Smooth muscle cell (in vitro differentiated cells): ENCODE measurements around the gene P2RY6. TPM values are rescaled to one million over a fixed set of nuclear protein-coding genes. Genes with fewer than 3 reads are reported as not detected.

Source experiments
- DNase-seq: peaks from one replicate; lab custom pipeline; 2025; ENCODE audit not compliant: unreplicated experiment; lab: John Stamatoyannopoulos, UW
- H2AFZ ChIP-seq: fragments of 200-600 bp; sonication (generic); 2 replicates; pipeline ENCODE4 v1.6.0; 2016; ENCODE audit warnings: antibody characterized with exemption, low read depth, mild to moderate bottlenecking
- H3F3A ChIP-seq: fragments of 200-600 bp; sonication (generic); 2 replicates; pipeline ENCODE4 v1.6.0; 2017; ENCODE audit warnings: antibody characterized with exemption, low read depth
- H3K27ac ChIP-seq: fragments of 200-600 bp; sonication (generic); 2 replicates; pipeline ENCODE4 v1.5.1; 2016; ENCODE audit warnings: low read depth, mild to moderate bottlenecking
- H3K27me3 ChIP-seq: fragments of 200-600 bp; sonication (generic); 2 replicates; pipeline ENCODE4 v1.6.1; 2016; ENCODE audit warnings: low read depth, mild to moderate bottlenecking
- H3K36me3 ChIP-seq: fragments of 200-600 bp; sonication (generic); 2 replicates; pipeline ENCODE4 v1.5.1; 2016; ENCODE audit warnings: low read depth
- H3K4me1 ChIP-seq: fragments of 200-600 bp; sonication (generic); 2 replicates; pipeline ENCODE4 v1.5.1; 2016; ENCODE audit warnings: low read depth
- H3K4me2 ChIP-seq: fragments of 200-600 bp; sonication (generic); 2 replicates; pipeline ENCODE4 v1.6.0; 2016; ENCODE audit warnings: mild to moderate bottlenecking
- H3K4me3 ChIP-seq: fragments of 200-600 bp; sonication (generic); 2 replicates; pipeline ENCODE4 v1.5.1; 2016; ENCODE audit warnings: mild to moderate bottlenecking
- H3K79me2 ChIP-seq: fragments of 200-600 bp; sonication (generic); 2 replicates; pipeline ENCODE4 v1.6.0; 2016; ENCODE audit warnings: low read depth, mild to moderate bottlenecking
- H3K9ac ChIP-seq: fragments of 200-600 bp; sonication (generic); 2 replicates; pipeline ENCODE4 v1.6.0; 2016; ENCODE audit warnings: low read depth
- H3K9me3 ChIP-seq: fragments of 200-600 bp; sonication (generic); replicated peaks from 2 replicates; pipeline ENCODE4 v1.5.1; 2016; ENCODE audit warnings: low read depth
- H4K20me1 ChIP-seq: fragments of 200-600 bp; sonication (generic); 2 replicates; pipeline ENCODE4 v1.6.0; 2016; ENCODE audit warnings: low read depth
- CTCF ChIP-seq: fragments of 200-600 bp; sonication (generic); IDR thresholded peaks from 2 replicates; pipeline ENCODE4 v1.5.1; 2017; ENCODE audit warnings: borderline replicate concordance, mild to moderate bottlenecking, antibody characterized with exemption; ENCODE audit not compliant: insufficient read depth, poor library complexity, severe bottlenecking
- WGBS: methylation state at CpG from one replicate; pipeline ENCODE4 v1.1.7; 2016; ENCODE audit warnings: low lambda C conversion rate; 5-methylcytosine and 5-hydroxymethylcytosine counted together
- polyA plus RNA-seq: library from polyadenylated mRNA; unstranded; fragments of >200 nt; fragmentation: Nextera tagmentation; extraction: Ambion mirVana; gene quantifications from 2 replicates; pipeline ENCODE4 v1.2.1, GENCODE V29; 2016
- total RNA-seq: library from RNA; depleted of rRNA; stranded (reverse); fragments of >200 nt; gene quantifications from 2 replicates; pipeline ENCODE4 v1.2.3, GENCODE V29; 2014

P2RY6 gene
- total and polyA plus RNA-seq, 2 experiments from 2014 or later: 3.7 to 13.8 TPM

GRCh38 chr11:73345481-73346160, 73.5 kb downstream of the P2RY6 start:
- no peak for TF ChIP-seq CTCF
- no peak for DNase-seq
- no peaks in the 10 kb centered on the region for H3F3A ChIP-seq
- no peak overlapping the region for H3K9ac ChIP-seq
- peaks cover 54% of the 10 kb centered on the region for H3K79me2 ChIP-seq
- no peak overlapping the region for H3K4me2 ChIP-seq
- peaks cover 98% of the 10 kb centered on the region for H4K20me1 ChIP-seq
- H2AFZ ChIP-seq: no peak overlapping the region
- no peaks in the 10 kb centered on the region for H3K36me3 ChIP-seq
- H3K9me3 ChIP-seq: no peaks in the 10 kb centered on the region
- WGBS: 99% methylated on average over 5 of the region's 5 CpGs
- no peaks in the 10 kb centered on the region for H3K27me3 ChIP-seq
- no peak overlapping the region for H3K4me3 ChIP-seq
- H3K4me1 ChIP-seq: no peaks in the 10 kb centered on the region
- no peak overlapping the region for H3K27ac ChIP-seq

GRCh38 chr11:73346186-73346935, 74.2 kb downstream of the P2RY6 start:
- Histone ChIP-seq H3K27ac (no peak overlapping the region), H3F3A (no peaks in the 10 kb centered on the region), H4K20me1 (peaks cover 96% of the 10 kb centered on the region), H3K4me2 (no peak overlapping the region), H3K9ac (no peak overlapping the region), H3K9me3 (no peaks in the 10 kb centered on the region), H3K27me3 (no peaks in the 10 kb centered on the region), H2AFZ (no peak overlapping the region), H3K4me3 (no peak overlapping the region), H3K79me2 (peaks cover 46% of the 10 kb centered on the region), H3K36me3 (no peaks in the 10 kb centered on the region), H3K4me1 (no peaks in the 10 kb centered on the region)
- no peak for TF ChIP-seq CTCF
- no peak for DNase-seq
- 88% methylated on average over 6 of the region's 10 CpGs for WGBS

- Histone ChIP-seq H3K79me2 (peaks cover 42% of the 10 kb centered on the region), H3K27ac (no peak overlapping the region), H3K4me3 (no peak overlapping the region), H3K36me3 (no peaks in the 10 kb centered on the region), H3K27me3 (no peaks in the 10 kb centered on the region), H3K9ac (no peak overlapping the region), H3K4me2 (no peak overlapping the region), H3K9me3 (no peaks in the 10 kb centered on the region), H2AFZ (no peak overlapping the region), H4K20me1 (peaks cover 96% of the 10 kb centered on the region), H3F3A (no peaks in the 10 kb centered on the region), H3K4me1 (no peaks in the 10 kb centered on the region)
- 95% methylated on average over 12 of the region's 12 CpGs for WGBS
- no peak for DNase-seq
- TF ChIP-seq CTCF: no peak
Observed at GRCh38 chr11:73347067-73347466, 74.9 kb downstream of the P2RY6 start.

Other genes with a start within 250 kb of the P2RY6 start
- 14.6 and 18.3 TPM in 2 replicates for gene FCHSD2, start 130.0 kb upstream of the P2RY6 start, total RNA-seq
- gene FCHSD2, start 130.0 kb upstream of the P2RY6 start, polyA plus RNA-seq: 18.8 and 24.3 TPM in 2 replicates
- gene P2RY2, start 54.1 kb upstream of the P2RY6 start, total RNA-seq: 0.99 and 5.8 TPM in 2 replicates
- gene P2RY2, start 54.1 kb upstream of the P2RY6 start, polyA plus RNA-seq: 1.9 TPM in 1 of 2 replicates, not detected in the other
- gene ARHGEF17, start 35.9 kb downstream of the P2RY6 start, total RNA-seq: 18.0 and 18.5 TPM in 2 replicates
- 27.4 and 27.8 TPM in 2 replicates for gene ARHGEF17, start 35.9 kb downstream of the P2RY6 start, polyA plus RNA-seq
- gene RELT, start 104.1 kb downstream of the P2RY6 start, total RNA-seq: 4.3 and 4.8 TPM in 2 replicates
- gene RELT, start 104.1 kb downstream of the P2RY6 start, polyA plus RNA-seq: 5.5 and 9.4 TPM in 2 replicates